Smooth muscle cell (in vitro differentiated cells): ENCODE measurements around the gene FAM20C. TPM values are rescaled to one million over a fixed set of nuclear protein-coding genes. Genes with fewer than 3 reads are reported as not detected.

Experiments used
- DNase-seq: peaks from one replicate; lab custom pipeline; 2025; ENCODE audit not compliant: unreplicated experiment; lab: John Stamatoyannopoulos, UW
- H2AFZ ChIP-seq: fragments of 200-600 bp; sonication (generic); 2 replicates; pipeline ENCODE4 v1.6.0; 2016; ENCODE audit warnings: antibody characterized with exemption, low read depth, mild to moderate bottlenecking
- H3F3A ChIP-seq: fragments of 200-600 bp; sonication (generic); 2 replicates; pipeline ENCODE4 v1.6.0; 2017; ENCODE audit warnings: antibody characterized with exemption, low read depth
- H3K27ac ChIP-seq: fragments of 200-600 bp; sonication (generic); 2 replicates; pipeline ENCODE4 v1.5.1; 2016; ENCODE audit warnings: low read depth, mild to moderate bottlenecking
- H3K27me3 ChIP-seq: fragments of 200-600 bp; sonication (generic); 2 replicates; pipeline ENCODE4 v1.6.1; 2016; ENCODE audit warnings: low read depth, mild to moderate bottlenecking
- H3K36me3 ChIP-seq: fragments of 200-600 bp; sonication (generic); 2 replicates; pipeline ENCODE4 v1.5.1; 2016; ENCODE audit warnings: low read depth
- H3K4me1 ChIP-seq: fragments of 200-600 bp; sonication (generic); 2 replicates; pipeline ENCODE4 v1.5.1; 2016; ENCODE audit warnings: low read depth
- H3K4me2 ChIP-seq: fragments of 200-600 bp; sonication (generic); 2 replicates; pipeline ENCODE4 v1.6.0; 2016; ENCODE audit warnings: mild to moderate bottlenecking
- H3K4me3 ChIP-seq: fragments of 200-600 bp; sonication (generic); 2 replicates; pipeline ENCODE4 v1.5.1; 2016; ENCODE audit warnings: mild to moderate bottlenecking
- H3K79me2 ChIP-seq: fragments of 200-600 bp; sonication (generic); 2 replicates; pipeline ENCODE4 v1.6.0; 2016; ENCODE audit warnings: low read depth, mild to moderate bottlenecking
- H3K9ac ChIP-seq: fragments of 200-600 bp; sonication (generic); 2 replicates; pipeline ENCODE4 v1.6.0; 2016; ENCODE audit warnings: low read depth
- H3K9me3 ChIP-seq: fragments of 200-600 bp; sonication (generic); replicated peaks from 2 replicates; pipeline ENCODE4 v1.5.1; 2016; ENCODE audit warnings: low read depth
- H4K20me1 ChIP-seq: fragments of 200-600 bp; sonication (generic); 2 replicates; pipeline ENCODE4 v1.6.0; 2016; ENCODE audit warnings: low read depth
- CTCF ChIP-seq: fragments of 200-600 bp; sonication (generic); IDR thresholded peaks from 2 replicates; pipeline ENCODE4 v1.5.1; 2017; ENCODE audit warnings: borderline replicate concordance, mild to moderate bottlenecking, antibody characterized with exemption; ENCODE audit not compliant: insufficient read depth, poor library complexity, severe bottlenecking
- WGBS: methylation state at CpG from one replicate; pipeline ENCODE4 v1.1.7; 2016; ENCODE audit warnings: low lambda C conversion rate; 5-methylcytosine and 5-hydroxymethylcytosine counted together
- polyA plus RNA-seq: library from polyadenylated mRNA; unstranded; fragments of >200 nt; fragmentation: Nextera tagmentation; extraction: Ambion mirVana; gene quantifications from 2 replicates; pipeline ENCODE4 v1.2.1, GENCODE V29; 2016
- total RNA-seq: library from RNA; depleted of rRNA; stranded (reverse); fragments of >200 nt; gene quantifications from 2 replicates; pipeline ENCODE4 v1.2.3, GENCODE V29; 2014

Gene FAM20C
- total and polyA plus RNA-seq, 2 experiments from 2014 or later: 5.6 to 6.2 TPM

DNA sequence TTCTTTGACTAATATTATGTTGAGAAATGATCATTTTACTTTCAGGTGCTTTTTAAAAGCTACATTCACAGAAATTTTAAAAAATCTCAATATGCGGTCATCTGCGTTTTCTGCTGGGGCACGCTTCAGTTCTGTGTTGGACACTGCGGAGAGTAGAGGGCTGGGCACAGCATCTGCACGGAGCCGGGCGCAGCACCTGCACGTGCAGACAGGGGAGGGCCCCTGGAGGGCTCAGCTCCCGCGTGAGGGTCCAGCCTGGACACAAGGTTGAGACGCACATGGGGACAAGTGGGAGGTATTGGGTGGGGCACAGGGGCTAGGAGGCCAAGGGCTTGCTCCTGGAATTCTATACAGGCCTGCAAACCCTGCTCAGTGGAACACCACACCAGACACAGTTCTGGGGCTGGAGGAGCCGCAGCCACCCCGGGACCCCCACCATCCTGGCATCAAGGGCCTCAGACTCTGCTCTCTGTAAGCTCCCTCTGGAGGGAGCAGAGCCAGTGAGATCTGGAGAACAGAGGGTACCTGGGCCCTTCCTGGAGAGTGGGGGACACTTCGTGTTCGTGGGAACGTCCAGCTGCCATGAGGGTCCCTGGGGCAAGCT lies 20.4 kb upstream of the FAM20C start:
- H3K4me3 ChIP-seq: no peak overlapping the region
- no peak for DNase-seq
- no peaks in the 10 kb centered on the region for H3K4me1 ChIP-seq
- no peaks in the 10 kb centered on the region for H3K9me3 ChIP-seq
- no peak overlapping the region for H3K9ac ChIP-seq
- H3K79me2 ChIP-seq: no peaks in the 10 kb centered on the region
- H3K27ac ChIP-seq: no peak overlapping the region
- no peak for TF ChIP-seq CTCF
- H3K36me3 ChIP-seq: no peaks in the 10 kb centered on the region
- H2AFZ ChIP-seq: no peak overlapping the region
- H3K27me3 ChIP-seq: no peaks in the 10 kb centered on the region
- no peak overlapping the region for H3K4me2 ChIP-seq
- H4K20me1 ChIP-seq: no peaks in the 10 kb centered on the region
- H3F3A ChIP-seq: no peaks in the 10 kb centered on the region
- 93% methylated on average over 16 of the region's 16 CpGs for WGBS

GRCh38 chr7:173209-173918 lies 19.0 kb upstream of the FAM20C start:
- 86% methylated on average over 29 of the region's 29 CpGs for WGBS
- Histone ChIP-seq H3K4me1 (no peaks in the 10 kb centered on the region), H3K9me3 (no peaks in the 10 kb centered on the region), H3K27ac (no peak overlapping the region), H3K27me3 (no peaks in the 10 kb centered on the region), H3K36me3 (no peaks in the 10 kb centered on the region), H3K79me2 (no peaks in the 10 kb centered on the region), H4K20me1 (no peaks in the 10 kb centered on the region), H3K4me3 (no peak overlapping the region), H3F3A (no peaks in the 10 kb centered on the region), H3K4me2 (no peak overlapping the region), H3K9ac (no peak overlapping the region), H2AFZ (no peak overlapping the region)
- no peak for DNase-seq
- TF ChIP-seq CTCF: no peak

DNA sequence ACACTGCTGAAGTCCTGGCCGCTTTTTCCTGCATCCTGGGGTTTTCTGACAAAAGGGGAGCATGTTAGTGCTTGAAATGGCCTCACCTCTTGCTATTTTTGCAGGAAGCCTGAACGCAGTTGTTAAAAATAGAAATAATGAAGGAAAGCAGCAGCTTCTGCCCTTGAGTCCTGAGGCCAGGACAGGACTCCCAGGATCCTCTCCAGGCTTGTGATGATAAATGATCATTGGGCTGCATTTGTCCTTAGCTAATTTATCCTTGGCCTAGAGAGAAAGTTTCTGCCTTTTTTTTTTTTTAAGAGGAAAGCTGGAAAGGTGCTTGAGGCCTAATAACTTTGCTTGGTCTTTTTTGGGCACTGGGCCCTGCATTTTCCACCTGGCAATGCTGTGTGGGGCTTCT lies 17.7 kb upstream of the FAM20C start:
- no peak overlapping the region for H3K4me3 ChIP-seq
- H3K9me3 ChIP-seq: no peaks in the 10 kb centered on the region
- no peak overlapping the region for H3K9ac ChIP-seq
- H2AFZ ChIP-seq: no peak overlapping the region
- H3K79me2 ChIP-seq: no peaks in the 10 kb centered on the region
- no peak overlapping the region for H3K4me2 ChIP-seq
- 86% methylated on average over 2 of the region's 2 CpGs for WGBS
- H3K36me3 ChIP-seq: no peaks in the 10 kb centered on the region
- H3K4me1 ChIP-seq: no peaks in the 10 kb centered on the region
- no peaks in the 10 kb centered on the region for H4K20me1 ChIP-seq
- no peak overlapping the region for H3K27ac ChIP-seq
- TF ChIP-seq CTCF: no peak
- no peaks in the 10 kb centered on the region for H3F3A ChIP-seq
- no peak for DNase-seq
- no peaks in the 10 kb centered on the region for H3K27me3 ChIP-seq

GRCh38 chr7:175955-176354 lies 16.4 kb upstream of the FAM20C start:
- Histone ChIP-seq H2AFZ (no peak overlapping the region), H3K79me2 (no peaks in the 10 kb centered on the region), H3K4me3 (no peak overlapping the region), H4K20me1 (no peaks in the 10 kb centered on the region), H3K27me3 (no peaks in the 10 kb centered on the region), H3K4me2 (no peak overlapping the region), H3K9ac (no peak overlapping the region), H3F3A (no peaks in the 10 kb centered on the region), H3K27ac (no peak overlapping the region), H3K4me1 (no peaks in the 10 kb centered on the region), H3K36me3 (no peaks in the 10 kb centered on the region), H3K9me3 (no peaks in the 10 kb centered on the region)
- WGBS: 95% methylated on average over 11 of the region's 11 CpGs
- TF ChIP-seq CTCF: no peak
- no peak for DNase-seq
